HL-60/S4 (cell line): ENCODE data around the gene MAS1.
"Not testable (repeated sequence)": the region's sequence is repeated elsewhere in the genome, so short reads cannot be mapped to it uniquely, and the experiment has no call there.

Experiments
- in situ Hi-C: fragments of 300-500 bp; cut with MboI; formaldehyde crosslinking; loops from 2 replicates; pipeline ENCODE4 v1.14.3; 2022; ENCODE audit warnings: low sequenced_read_pairs

Gene MAS1

DNA sequence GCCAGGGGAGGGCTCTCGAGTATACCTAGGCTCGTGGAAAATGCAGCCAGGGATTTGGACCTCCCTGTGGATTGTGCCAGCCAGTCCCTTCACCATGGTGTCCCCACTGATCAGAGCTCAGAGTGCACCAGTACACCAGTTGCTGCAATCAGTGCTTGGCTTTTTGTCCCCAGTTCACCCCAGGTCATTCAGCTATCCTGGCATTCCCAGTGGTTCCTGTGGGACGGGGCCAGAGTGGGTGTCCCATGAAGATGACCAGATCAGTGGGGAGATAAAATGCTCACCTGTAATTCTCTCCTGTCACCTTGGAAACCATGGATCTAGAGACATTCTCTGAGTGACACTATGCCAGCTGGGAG is 23.8 kb downstream of the MAS1 start:
- in situ Hi-C loops = no loop called here

DNA sequence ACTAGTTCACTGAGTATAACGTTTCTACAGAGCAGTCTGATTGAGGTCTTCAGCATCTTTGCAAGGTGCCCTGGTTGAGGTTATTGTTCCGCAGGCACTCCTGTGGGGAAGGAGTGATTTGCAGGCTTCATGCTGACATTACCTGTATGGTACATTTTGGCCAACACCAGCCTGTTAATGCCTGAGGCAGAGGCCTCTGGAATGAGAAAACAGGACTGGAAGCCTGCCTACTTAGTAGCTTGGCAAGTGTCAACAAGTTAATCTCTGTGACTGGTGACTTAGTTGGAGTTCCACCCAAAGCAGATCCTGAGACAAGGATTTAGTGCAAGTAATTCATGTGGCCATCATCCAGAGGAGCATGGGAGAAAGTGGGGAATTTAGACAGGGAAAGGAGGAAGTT is 24.6 kb downstream of the MAS1 start:
- in situ Hi-C loops = no loop called here

DNA sequence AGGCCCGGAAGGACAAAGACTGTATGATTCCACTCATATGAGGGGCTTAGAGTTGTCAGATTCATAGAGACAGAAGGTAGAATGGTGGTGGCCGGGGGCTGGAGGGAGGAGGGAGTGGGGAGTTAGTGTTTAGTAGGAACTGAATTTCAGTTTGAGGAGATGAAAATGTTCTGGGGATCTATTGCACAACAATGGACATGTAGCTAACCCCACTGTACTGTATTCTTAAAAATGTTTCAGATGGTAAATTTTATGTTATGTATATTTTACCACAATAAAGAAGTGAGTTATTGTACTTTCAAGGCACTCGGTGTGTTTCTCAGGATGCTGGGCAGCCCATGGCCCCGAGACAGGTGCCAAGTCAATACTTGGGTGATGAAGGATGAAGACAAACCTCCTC is 25.4 kb downstream of the MAS1 start:
- in situ Hi-C loops = no loop called here

DNA sequence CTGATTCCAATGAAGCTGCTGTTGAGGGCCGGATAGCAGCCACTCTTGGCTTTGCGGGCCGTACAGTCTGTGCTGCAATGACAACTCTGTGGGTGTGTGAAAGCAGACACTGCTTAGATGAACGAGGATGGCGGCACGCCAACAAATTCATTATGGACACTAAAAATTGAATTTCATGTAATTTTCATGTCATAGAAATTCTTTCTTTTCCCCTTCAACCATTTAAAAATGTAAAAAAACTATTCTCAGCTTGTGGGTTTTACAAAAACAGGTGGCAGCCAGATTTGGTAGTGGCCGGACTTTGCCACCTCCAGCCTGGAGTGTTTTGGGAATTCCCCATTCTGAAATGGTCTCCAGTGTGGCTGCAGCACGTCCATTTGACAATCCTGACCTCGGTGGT is 26.0 kb downstream of the MAS1 start:
- in situ Hi-C loops = no loop called here

DNA sequence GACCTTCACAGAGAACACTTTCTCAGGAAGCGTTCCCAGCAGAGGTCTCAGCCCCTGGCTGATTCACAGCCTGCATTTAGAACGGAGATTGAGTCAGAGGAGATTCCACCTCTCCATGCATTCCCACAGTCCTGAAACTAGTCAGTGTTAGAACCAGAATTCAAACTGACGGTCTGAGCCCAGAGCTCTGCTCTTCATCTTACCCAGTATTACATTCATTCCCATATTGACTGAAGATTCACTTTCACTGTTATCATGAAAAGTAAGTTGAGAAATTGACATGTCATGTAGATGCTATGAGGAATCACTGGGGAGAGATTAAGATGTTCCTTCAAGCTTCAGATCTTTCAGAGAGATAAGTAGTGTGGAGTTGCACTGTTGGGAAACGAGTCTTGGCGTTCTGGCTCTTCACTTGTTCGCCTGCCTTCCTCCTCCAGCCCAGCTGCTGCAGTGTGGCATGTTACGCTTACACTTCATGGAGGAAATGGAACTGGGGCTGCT is 28.3 kb downstream of the MAS1 start:
- in situ Hi-C loops = no loop called here

DNA sequence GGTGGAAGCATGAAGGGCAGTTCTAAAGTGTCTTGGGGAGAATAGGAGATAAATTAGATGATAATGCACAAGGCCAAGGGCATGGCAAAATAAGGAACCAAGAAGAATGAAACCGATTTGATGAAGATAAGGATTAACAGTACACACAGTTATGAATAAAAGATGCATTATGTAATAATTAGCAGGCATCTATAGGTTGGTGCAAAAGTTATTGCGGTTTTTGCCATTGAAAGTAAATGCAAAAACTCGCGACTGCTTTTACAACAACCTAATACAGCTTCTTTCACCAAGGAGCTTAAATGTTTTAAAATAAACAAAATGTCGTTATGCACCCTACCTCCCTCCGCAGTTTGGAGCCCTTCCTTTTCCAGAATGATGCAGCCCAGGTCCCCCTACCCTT is 29.0 kb downstream of the MAS1 start:
- in situ Hi-C loops = no loop called here

DNA sequence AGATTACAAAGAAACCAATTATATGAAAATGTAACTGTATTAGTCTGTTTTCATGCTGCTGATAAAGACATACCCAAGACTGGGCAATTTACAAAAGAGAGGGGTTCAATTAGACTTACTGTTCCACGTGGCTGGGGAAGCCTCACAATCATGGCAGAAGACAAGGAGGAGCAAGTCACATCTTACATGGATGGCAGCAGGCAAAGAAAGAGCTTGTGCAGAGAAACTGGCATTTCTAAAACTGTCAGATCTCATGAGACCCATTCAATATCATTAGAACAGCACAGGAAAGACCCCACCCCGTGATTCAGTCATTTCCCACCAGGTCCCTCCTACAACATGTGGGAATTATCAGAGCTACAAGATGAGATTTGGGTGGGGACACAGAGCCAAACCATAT is 33.4 kb downstream of the MAS1 start:
- in situ Hi-C loops = not testable (repeated sequence)

DNA sequence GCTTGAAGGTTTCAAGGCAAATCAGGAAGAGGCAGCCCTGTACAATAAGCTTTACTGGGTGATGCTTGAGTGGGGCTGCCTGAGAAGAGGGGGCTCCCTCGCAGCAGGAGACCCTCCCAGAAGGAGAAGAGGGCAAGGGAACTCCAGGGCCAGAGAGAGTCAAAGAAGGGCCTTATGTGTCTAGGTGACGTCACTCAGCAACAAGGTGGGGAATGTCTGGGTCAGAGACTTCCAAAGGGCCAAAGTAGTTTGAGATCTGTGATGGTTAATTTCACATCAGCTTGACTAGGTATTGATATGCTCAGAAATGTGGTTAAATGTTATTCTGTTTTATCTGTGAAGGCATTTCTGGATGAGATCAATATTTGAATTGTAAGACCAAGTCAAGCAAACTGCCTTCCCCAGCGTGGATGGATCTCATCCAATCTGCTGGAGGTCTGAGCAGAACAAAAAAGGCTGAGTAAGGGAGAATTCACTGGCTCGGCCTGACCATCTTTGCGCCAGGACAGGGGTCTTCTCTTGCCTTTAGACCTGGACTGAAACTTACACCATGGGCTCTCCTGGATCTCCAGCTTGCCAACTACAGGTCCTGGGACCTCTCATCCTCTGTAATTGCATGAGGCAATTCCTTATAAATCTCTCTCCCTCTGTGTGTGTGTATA is 35.9 kb downstream of the MAS1 start:
- in situ Hi-C loops = no loop called here

DNA sequence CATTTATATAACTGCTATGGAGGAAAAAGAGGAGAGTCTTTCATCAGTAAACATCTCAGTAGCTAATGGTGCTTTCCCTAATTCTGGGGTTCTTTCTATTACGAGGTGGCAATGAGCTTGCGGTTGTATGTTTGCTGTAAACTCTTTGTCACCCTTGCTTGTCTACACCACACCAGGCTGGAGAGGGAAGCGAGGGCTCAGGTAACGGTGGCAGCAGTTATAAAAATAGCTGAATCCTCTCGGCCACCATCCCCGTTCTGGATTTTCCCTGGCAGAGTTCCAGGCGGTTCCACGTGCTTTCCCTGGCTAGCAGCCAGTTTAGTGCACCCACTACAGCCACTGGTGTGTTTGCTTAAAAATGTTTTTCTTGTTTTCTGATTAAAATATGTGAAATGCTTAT is 39.0 kb downstream of the MAS1 start:
- in situ Hi-C loops = no loop called here

DNA sequence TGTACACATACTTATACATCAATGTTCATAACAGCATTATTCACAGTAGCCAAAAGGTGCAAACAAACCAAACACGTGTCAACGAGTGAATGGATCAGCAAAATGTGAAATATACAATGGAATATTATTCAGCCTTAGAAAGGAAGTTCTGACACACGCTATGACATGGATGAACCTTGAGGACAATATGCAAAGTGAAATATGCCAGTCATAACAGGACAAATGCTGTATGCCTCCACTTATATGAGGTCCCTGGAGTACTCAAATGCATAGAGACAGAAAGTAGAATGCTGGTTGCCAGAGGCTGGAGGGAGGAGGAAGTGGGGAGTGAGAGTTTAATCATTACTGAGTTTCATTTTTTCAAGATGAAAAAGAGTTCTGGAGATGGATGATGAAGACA is 40.3 kb downstream of the MAS1 start:
- in situ Hi-C loops = no loop called here

DNA sequence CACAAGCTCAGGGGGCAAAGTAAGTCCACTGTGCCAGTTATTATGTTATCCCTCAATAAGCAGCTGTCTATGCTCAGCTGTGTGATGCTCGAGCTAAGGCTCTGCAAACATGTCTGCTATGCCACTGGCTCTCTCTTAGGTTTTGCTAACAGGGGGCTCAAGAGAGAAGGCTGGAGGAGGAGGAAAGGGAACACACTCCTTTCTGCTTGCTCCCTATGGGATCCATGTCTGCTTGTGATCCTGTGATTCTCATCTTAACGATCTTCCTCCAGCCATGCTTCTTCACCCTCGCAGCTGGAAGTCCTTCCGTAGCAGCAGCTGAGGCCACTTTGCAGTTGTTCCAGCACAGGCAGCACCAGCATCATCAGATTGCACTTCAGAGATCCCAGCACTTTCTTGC is 41.1 kb downstream of the MAS1 start:
- in situ Hi-C loops = no loop called here

DNA sequence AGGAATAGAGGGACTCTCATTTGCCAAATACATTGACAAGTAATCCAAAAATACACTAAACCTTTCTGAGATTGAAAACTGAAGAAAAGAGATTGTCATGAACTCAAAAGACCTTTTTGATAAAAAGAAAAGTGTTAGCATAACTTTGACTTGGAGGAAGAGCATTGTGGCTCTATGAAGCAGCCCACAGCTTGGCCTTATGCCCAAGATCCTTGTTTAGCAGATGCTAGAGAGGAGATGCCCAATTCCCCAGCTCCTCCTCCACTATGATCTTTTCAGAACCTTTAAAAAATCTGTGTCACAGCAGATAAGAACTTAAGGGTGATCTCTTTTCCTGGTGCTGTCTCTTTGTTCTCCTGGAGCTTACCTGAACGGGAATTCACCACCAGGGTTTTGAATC is 42.3 kb downstream of the MAS1 start:
- in situ Hi-C loops = no loop called here

DNA sequence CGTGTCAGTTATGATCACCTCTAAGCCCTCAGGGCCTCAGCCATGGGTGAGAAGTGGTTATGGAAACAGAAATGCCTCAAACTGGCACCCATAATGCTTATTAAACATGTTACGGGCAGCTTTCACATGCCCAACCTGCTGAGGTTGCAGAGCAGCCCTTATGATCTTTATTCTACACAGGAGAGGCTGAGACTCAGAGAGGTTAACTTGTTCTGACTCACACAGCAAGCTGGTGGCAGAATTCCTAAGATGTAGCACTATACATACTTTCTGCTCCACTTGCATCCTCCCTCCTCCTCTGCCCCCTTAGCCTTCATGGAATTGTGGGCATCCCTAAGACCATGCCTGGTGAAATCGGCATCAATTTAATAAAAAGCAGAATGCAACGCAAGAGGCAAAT is 43.4 kb downstream of the MAS1 start:
- in situ Hi-C loops = no loop called here

DNA sequence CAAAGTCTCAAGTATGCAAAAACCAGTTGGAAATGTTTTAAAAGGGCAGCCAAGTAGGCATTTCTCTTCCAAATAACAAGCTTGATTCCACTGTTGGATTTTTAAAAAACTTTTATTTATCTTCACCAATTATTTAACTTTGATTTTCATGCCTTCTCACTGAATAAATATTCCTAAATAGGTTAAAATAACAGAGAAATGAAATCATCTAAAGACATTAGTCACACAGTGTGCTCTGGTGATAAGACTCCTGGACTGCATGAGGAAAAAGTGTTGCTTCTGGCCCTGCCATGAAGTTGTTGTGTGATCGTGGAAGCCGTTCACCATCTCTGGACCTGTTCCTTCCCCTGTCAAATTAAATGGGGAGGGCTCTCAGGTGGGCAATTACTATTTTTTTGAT is 44.3 kb downstream of the MAS1 start:
- in situ Hi-C loops = no loop called here

DNA sequence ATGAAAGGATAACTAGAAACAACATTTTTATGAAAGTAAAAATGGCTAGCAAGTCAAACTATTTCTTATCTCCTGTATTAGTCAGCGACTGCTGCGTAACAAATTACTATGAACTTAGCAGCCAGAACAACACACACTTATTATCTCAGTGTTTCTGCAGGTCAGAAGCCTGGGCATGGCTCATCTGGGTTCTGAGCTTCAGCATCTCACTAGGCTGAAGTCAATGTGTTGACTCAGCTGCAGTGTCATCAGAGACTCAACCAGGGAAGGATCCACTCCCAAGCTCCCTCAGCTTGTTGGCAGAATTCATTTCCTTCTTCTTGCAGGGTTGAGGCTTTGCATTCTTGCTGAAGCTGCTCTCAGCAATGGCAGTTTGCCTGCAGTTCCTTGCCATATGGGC is 44.8 kb downstream of the MAS1 start:
- in situ Hi-C loops = no loop called here

DNA sequence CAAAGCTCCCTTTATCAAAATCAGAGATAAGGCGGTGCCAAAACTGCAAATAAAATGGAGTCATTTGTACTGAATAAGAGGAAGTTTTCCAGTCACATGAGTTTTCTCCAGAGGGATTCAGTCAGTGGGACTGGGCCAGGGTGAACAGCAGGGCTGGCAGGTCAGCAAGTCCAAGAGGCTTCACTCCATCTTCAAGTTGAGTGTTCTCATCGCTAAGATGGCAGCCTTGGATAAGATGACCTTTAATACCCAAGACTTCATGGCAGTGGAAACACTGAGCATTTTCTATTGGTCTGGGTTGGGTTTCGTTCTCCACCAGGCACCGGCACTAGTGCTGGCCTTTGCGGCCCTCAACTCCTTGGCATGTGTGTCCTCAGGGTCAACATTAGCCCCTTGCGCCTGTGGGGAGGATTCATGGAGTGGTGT is 48.8 kb downstream of the MAS1 start:
- in situ Hi-C loops = no loop called here
